LNCaP clone FGC (cell line): ENCODE measurements around the gene LSP1.

Source experiments
- DNase-seq: peaks from one replicate; pipeline ENCODE4 v3.0.0-alpha.2; 2011; ENCODE audit warnings: low read depth
- H3K4me3 ChIP-seq: 2 replicates; pipeline ENCODE4 v1.5.1; 2011; ENCODE audit warnings: mild to moderate bottlenecking, low read depth, low read length, control low read depth
- TF ChIP-seq, protein P1 (sequence below): IDR thresholded peaks from 2 replicates; pipeline ENCODE4 v1.5.1; 2012; ENCODE audit warnings: mild to moderate bottlenecking; ENCODE audit not compliant: control insufficient read depth, insufficient read depth; ENCODE audit errors: extremely low read depth

The LSP1 gene

DNA sequence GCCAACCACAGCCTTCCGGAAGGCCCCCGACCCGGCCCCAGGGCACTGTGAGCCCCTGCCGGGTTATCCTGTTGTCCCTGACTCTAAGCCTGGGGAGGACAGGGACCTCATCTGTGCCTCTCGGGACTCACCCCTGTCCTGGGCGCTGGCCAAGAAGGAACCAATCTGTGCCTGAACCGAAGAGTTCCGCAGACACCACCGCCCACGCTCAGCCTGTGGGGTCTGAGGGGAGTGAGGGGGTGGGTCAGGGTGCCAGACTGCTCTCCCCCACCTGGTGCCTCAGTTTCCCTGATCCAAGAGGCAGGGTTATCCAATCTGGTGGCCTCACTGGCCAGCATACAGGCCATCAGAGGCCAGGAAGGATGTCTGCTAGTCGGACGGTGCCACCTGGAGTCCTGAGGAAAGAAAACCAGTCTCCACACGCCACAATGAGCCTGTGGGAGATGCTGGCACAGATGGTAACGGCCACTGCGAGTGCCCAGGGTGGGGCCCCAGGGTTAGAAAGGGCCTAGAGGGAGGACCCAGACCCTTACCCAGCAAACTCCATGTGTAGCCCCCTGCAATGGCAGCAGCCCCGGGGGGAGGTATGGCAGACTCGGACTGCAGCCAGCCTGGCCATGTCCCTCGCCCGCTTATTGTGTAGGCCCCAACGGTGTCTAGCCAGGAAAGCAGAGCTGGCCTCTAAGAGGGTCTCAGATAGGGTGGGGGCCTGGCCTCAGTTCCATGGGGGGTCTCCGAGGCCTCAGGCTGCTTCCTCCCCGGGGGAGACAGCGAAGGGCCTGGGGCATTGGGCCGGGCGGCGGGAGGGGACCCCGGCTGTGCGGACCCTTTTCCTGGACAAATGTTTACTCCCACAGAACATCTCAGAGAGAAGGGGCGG is 65.8 kb downstream of the LSP1 start:
- no peak for DNase-seq
- no peak overlapping the region for H3K4me3 ChIP-seq
- TF ChIP-seq, protein P1, sequence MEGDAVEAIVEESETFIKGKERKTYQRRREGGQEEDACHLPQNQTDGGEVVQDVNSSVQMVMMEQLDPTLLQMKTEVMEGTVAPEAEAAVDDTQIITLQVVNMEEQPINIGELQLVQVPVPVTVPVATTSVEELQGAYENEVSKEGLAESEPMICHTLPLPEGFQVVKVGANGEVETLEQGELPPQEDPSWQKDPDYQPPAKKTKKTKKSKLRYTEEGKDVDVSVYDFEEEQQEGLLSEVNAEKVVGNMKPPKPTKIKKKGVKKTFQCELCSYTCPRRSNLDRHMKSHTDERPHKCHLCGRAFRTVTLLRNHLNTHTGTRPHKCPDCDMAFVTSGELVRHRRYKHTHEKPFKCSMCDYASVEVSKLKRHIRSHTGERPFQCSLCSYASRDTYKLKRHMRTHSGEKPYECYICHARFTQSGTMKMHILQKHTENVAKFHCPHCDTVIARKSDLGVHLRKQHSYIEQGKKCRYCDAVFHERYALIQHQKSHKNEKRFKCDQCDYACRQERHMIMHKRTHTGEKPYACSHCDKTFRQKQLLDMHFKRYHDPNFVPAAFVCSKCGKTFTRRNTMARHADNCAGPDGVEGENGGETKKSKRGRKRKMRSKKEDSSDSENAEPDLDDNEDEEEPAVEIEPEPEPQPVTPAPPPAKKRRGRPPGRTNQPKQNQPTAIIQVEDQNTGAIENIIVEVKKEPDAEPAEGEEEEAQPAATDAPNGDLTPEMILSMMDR, result 0 out of 2 replicates have a peak, but pooled peaks have one; percentile 15

- no peak within 1 kb of the TSS for H3K4me3 ChIP-seq
- TF ChIP-seq, protein P1, result no peak
- no peak for DNase-seq
Observed at GRCh38 chr11:1919391-1920127, 66.7 kb downstream of the LSP1 start, which contains the start of gene TNNT3. TSS of gene TNNT3 (plus strand) at chr11:1919703. CDS start at chr11:1922875, 3,172 bp downstream.

- TF ChIP-seq, protein P1, result no peak
- no peak for DNase-seq
- no peak overlapping the region for H3K4me3 ChIP-seq
Observed at GRCh38 chr11:1920128-1920908, 67.4 kb downstream of the LSP1 start.

DNA sequence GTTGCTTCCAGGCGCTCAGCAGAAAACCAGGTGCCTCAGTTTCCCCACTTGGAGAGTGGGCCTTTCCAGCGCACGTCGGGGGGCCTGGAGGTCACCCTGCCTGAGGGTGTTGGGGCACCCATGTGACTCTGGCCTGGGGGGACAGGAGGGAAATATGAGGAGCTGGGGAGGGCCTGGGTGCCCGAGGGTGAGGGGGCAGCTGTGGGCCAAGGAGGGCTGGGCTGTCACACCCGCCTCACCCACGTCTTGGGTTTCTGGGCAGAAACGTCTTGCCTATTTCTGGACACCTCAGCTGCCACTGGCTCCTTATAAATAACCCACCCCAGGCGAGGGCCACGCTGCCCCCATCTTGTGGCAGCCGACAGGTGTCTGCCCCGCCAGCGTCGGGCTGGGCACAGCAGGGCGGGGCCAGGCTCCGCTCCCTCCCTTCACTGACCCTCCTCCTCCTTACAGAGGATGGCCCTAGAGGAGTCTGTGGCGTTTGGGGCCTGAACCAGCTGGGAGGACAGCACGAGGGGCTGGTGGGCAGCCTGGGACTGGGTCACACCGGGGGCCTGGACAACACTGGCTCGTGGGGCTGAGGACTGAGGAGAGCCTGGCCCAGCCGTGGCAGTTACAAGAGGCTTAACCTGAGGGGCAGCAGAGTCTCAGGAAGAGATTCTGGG is 68.2 kb downstream of the LSP1 start:
- TF ChIP-seq, protein P1, result no peak
- no peak for DNase-seq
- H3K4me3 ChIP-seq, result no peak overlapping the region

DNA sequence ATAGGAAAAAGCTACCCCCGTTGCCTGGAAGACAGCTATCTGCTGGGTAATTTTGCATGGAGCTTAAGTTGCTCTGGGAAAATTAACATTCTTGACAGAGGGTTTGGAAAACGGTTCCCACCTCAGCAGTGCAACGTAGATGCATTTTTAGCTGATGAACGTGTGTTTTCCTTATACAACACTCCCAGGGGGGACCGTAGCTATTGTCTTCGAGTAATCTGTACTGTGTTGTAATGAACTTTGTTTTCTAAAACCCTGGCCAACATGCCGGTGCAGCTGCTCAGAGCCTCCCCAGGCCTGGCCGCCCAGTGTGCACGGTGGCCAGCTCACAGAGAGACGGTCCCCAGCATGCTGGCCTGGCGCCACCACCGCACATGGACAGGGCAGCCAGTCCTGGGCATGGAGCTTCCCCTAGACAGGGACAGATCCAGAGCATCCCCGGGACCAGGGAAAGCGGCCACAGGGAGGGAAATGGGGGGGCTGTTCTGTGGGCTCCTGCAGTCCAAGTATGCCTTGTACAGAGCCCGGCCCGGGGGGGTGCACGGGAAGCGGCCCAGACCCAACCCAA is 68.8 kb downstream of the LSP1 start:
- TF ChIP-seq, protein P1, result no peak
- H3K4me3 ChIP-seq, result no peak overlapping the region
- no peak for DNase-seq
